K562 (cell line): ENCODE measurements around the gene GNAZ. TPM values are rescaled to one million over a fixed set of nuclear protein-coding genes. Genes with fewer than 3 reads are reported as not detected.

Experiments used
- CCAR2 ChIP-seq: fragments of 200-400 bp; formaldehyde crosslinking; IDR thresholded peaks from 2 replicates; pipeline ENCODE4 v1.6.1; 2017; ENCODE audit warnings: mild to moderate bottlenecking, low read depth, low read length
- CHD2 ChIP-seq: IDR thresholded peaks from 2 replicates; pipeline ENCODE4 v1.6.1; 2011; ENCODE audit warnings: low read depth, low read length
- GABPB1 ChIP-seq: sonication (generic); formaldehyde crosslinking; IDR thresholded peaks from 2 replicates; pipeline ENCODE4 v1.8.0; 2022; ENCODE audit warnings: mild to moderate bottlenecking, missing genetic modification reagents
- JUND ChIP-seq, 2 experiments: IDR thresholded peaks; 2 replicates in 1 of 2; 3 replicates in 1 of 2; pipeline ENCODE4 v1.6.1; 2011; ENCODE audit warnings: borderline replicate concordance in 2 of 2, low read depth in 2 of 2, low read length in 2 of 2, improper control_type of control experiment in 1 of 2, missing biosample characterization in 1 of 2, missing genetic modification characterization in 1 of 2, missing genetic modification reagents in 1 of 2
- KAT7 ChIP-seq: sonication (generic); formaldehyde crosslinking; IDR thresholded peaks from 2 replicates; pipeline ENCODE4 v1.8.0; 2022; ENCODE audit warnings: missing genetic modification reagents, mild to moderate bottlenecking, borderline replicate concordance
- NR4A1 ChIP-seq, 2 experiments: fragments of 250-450 bp in 1 of 2; fragments of 450-650 bp in 1 of 2; sonication (Bioruptor Pico) in 1 of 2; IDR thresholded peaks; 2 replicates each; pipeline versions ENCODE4 v1.4.0 to v1.6.1; 2016 to 2020; ENCODE audit warnings: mild to moderate bottlenecking in 2 of 2, missing compliant biosample characterization in 1 of 2, missing genetic modification characterization in 1 of 2, moderate library complexity in 1 of 2
- RFX5 ChIP-seq: IDR thresholded peaks from 2 replicates; pipeline ENCODE4 v1.6.1; 2011; ENCODE audit warnings: low read depth, mild to moderate bottlenecking, improper control_type of control experiment, low read length
- TBL1XR1 ChIP-seq, 2 experiments: IDR thresholded peaks; 2 replicates each; pipeline ENCODE4 v1.6.1; 2012; ENCODE audit warnings: improper control_type of control experiment in 2 of 2, low read length in 2 of 2, mild to moderate bottlenecking in 1 of 2
- UBTF ChIP-seq, 2 experiments: IDR thresholded peaks; 2 replicates each; pipeline ENCODE4 v1.6.1; 2012; ENCODE audit warnings: improper control_type of control experiment in 2 of 2, low read depth in 2 of 2, low read length in 2 of 2, borderline replicate concordance in 1 of 2
- ZBTB1 ChIP-seq: sonication (generic); formaldehyde crosslinking; IDR thresholded peaks from 2 replicates; pipeline ENCODE4 v1.8.1; 2023; ENCODE audit warnings: missing genetic modification reagents, low read depth, mild to moderate bottlenecking, borderline replicate concordance
- ZC3H11A ChIP-seq: IDR thresholded peaks from 2 replicates; pipeline ENCODE4 v1.6.1; 2012; ENCODE audit warnings: low read depth, low read length, improper control_type of control experiment
- ZNF165 ChIP-seq: fragments of 250-450 bp; sonication (Bioruptor Pico); IDR thresholded peaks from 2 replicates; pipeline ENCODE4 v1.4.0; 2020; ENCODE audit warnings: borderline replicate concordance
- ZNF3 ChIP-seq: fragments of 250-450 bp; sonication (Bioruptor Pico); IDR thresholded peaks from 2 replicates; pipeline ENCODE4 v1.5.0; 2021; ENCODE audit warnings: mild to moderate bottlenecking, moderate library complexity
- polyA plus RNA-seq, 8 experiments: library from polyadenylated mRNA; depleted of rRNA in 4 of 8; stranded (reverse) in 5 of 8; unstranded in 3 of 8; fragments of >200 nt; fragmentation: Nextera tagmentation in 2 of 8; fragmentation: Illumina TruSeq in 1 of 8; extraction: Ambion mirVana in 2 of 8; extraction: Trizol in 1 of 8; gene quantifications; 2 replicates each; pipeline versions ENCODE4 v1.2.1 to v1.2.3, GENCODE V29; 2011 to 2014; ENCODE audit warnings: inconsistent platforms in 1 of 8, missing spikeins in 1 of 8
- total RNA-seq, 7 experiments: library from RNA; depleted of rRNA in 6 of 7; stranded (reverse); fragments of >200 nt in 6 of 7; fragmentation: Illumina TruSeq in 2 of 7; extraction: Trizol in 2 of 7; gene quantifications; 2 replicates each; pipeline versions ENCODE4 v1.2.1 to v1.2.3, GENCODE V29; 2011 to 2021; ENCODE audit warnings: low replicate concordance in 1 of 7
- TF ChIP-seq, protein P1 (sequence below), 2 experiments: fragments of 450-650 bp in 1 of 2; sonication (generic) in 1 of 2; formaldehyde crosslinking in 1 of 2; IDR thresholded peaks; 2 replicates each; pipeline versions ENCODE4 v1.7.1 to v1.9.0; 2016 to 2022; ENCODE audit warnings: inconsistent platforms in 1 of 2, mild to moderate bottlenecking in 1 of 2, missing genetic modification reagents in 1 of 2

The GNAZ gene
- total and polyA plus RNA-seq, 9 of the 15 experiments (the other 6 are each of a cell fraction or from before 2014, with no cell fraction given) = 0.04 to 0.22 (median 0.13) TPM; not detected in 3

GRCh38 chr22:23079240-23079768, 9.0 kb downstream of the GNAZ start (continued):
- no peak for TF ChIP-seq NR4A1 (CRISPR knock-in tag; IDR thresholded peaks at IDR 0.05)
- TF ChIP-seq NR4A1 (tag; IDR thresholded peaks at IDR 0.05) = no peak
- TF ChIP-seq, protein P1, sequence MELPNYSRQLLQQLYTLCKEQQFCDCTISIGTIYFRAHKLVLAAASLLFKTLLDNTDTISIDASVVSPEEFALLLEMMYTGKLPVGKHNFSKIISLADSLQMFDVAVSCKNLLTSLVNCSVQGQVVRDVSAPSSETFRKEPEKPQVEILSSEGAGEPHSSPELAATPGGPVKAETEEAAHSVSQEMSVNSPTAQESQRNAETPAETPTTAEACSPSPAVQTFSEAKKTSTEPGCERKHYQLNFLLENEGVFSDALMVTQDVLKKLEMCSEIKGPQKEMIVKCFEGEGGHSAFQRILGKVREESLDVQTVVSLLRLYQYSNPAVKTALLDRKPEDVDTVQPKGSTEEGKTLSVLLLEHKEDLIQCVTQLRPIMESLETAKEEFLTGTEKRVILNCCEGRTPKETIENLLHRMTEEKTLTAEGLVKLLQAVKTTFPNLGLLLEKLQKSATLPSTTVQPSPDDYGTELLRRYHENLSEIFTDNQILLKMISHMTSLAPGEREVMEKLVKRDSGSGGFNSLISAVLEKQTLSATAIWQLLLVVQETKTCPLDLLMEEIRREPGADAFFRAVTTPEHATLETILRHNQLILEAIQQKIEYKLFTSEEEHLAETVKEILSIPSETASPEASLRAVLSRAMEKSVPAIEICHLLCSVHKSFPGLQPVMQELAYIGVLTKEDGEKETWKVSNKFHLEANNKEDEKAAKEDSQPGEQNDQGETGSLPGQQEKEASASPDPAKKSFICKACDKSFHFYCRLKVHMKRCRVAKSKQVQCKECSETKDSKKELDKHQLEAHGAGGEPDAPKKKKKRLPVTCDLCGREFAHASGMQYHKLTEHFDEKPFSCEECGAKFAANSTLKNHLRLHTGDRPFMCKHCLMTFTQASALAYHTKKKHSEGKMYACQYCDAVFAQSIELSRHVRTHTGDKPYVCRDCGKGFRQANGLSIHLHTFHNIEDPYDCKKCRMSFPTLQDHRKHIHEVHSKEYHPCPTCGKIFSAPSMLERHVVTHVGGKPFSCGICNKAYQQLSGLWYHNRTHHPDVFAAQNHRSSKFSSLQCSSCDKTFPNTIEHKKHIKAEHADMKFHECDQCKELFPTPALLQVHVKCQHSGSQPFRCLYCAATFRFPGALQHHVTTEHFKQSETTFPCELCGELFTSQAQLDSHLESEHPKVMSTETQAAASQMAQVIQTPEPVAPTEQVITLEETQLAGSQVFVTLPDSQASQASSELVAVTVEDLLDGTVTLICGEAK (IDR thresholded peaks at IDR 0.05) = no peak
- TF ChIP-seq, protein P1 (CRISPR knock-in tag; IDR thresholded peaks at IDR 0.05) = peak; percentile 67; the same call in 1 of the 2 replicates
- TF ChIP-seq RFX5 = no peak
- 0 out of 2 replicates have a peak, but pooled peaks have one; percentile 3 for TF ChIP-seq CHD2
- TF ChIP-seq CCAR2 = no peak
- no peak for TF ChIP-seq ZBTB1
- TF ChIP-seq JUND (IDR thresholded peaks at IDR 0.05; ENCODE audit: borderline replicate concordance, low read depth, low read length) = no peak
- no peak for TF ChIP-seq JUND (tag; IDR thresholded peaks at IDR 0.05; ENCODE audit: borderline replicate concordance, low read depth, low read length)
- TF ChIP-seq GABPB1 = no peak
- TF ChIP-seq KAT7 (CRISPR knock-in tag) = no peak
- TF ChIP-seq UBTF (IDR thresholded peaks at IDR 0.05; ENCODE audit: borderline replicate concordance in 1 of 2, low read depth in 2 of 2, low read length in 2 of 2) = 0 out of 4 replicates have a peak, but pooled peaks of 1 of the 2 experiments have one; percentile 13
- no peak for TF ChIP-seq ZNF3 (CRISPR knock-in tag)
- TF ChIP-seq TBL1XR1 (IDR thresholded peaks at IDR 0.05; ENCODE audit: low read length in 2 of 2) = no peak
- 0 out of 2 replicates have a peak, but pooled peaks have one; percentile 50 for TF ChIP-seq ZC3H11A
- TF ChIP-seq ZNF165 (CRISPR knock-in tag) = no peak
